H9 (cell line): Measurements from ENCODE around the gene ZNF146. TPM values are rescaled to one million over a fixed set of nuclear protein-coding genes. Genes with fewer than 3 reads are reported as not detected.

Experiments used
- DNase-seq: peaks from one replicate; pipeline ENCODE4 v3.0.0-alpha.2; 2017
- H2AFZ ChIP-seq: one replicate; pipeline ENCODE4 v1.6.1; 2013; ENCODE audit warnings: mild to moderate bottlenecking, low read length, control low read depth, moderate library complexity
- H2AK5ac ChIP-seq: 2 replicates; pipeline ENCODE4 v1.6.1; 2013; ENCODE audit warnings: low read length, control low read depth, mixed read lengths; ENCODE audit not compliant: insufficient read length
- H2BK120ac ChIP-seq: one replicate; pipeline ENCODE4 v1.6.1; 2013; ENCODE audit warnings: low read depth, mild to moderate bottlenecking, low read length, control low read depth, inconsistent platforms; ENCODE audit not compliant: poor library complexity, severe bottlenecking
- H2BK12ac ChIP-seq: 2 replicates; pipeline ENCODE4 v1.6.1; 2013; ENCODE audit warnings: low read length, control low read depth, mixed read lengths, low read depth; ENCODE audit not compliant: insufficient read length
- H2BK15ac ChIP-seq: 2 replicates; pipeline ENCODE4 v1.6.1; 2013; ENCODE audit warnings: low read depth, low read length, control low read depth
- H2BK20ac ChIP-seq: one replicate; pipeline ENCODE4 v1.6.1; 2013; ENCODE audit warnings: low read depth, mild to moderate bottlenecking, low read length, control low read depth, inconsistent platforms; ENCODE audit not compliant: poor library complexity, severe bottlenecking
- H2BK5ac ChIP-seq: 2 replicates; pipeline ENCODE4 v1.6.1; 2013; ENCODE audit warnings: low read length, control low read depth, mixed read lengths; ENCODE audit not compliant: insufficient read length
- H3K14ac ChIP-seq: 2 replicates; pipeline ENCODE4 v1.6.1; 2013; ENCODE audit warnings: low read length, control low read depth; ENCODE audit not compliant: insufficient read depth
- H3K18ac ChIP-seq: 2 replicates; pipeline ENCODE4 v1.6.1; 2013; ENCODE audit warnings: low read depth, mild to moderate bottlenecking, mixed read lengths, low read length, control low read depth; ENCODE audit not compliant: insufficient read length
- H3K23ac ChIP-seq: 2 replicates; pipeline ENCODE4 v1.6.1; 2013; ENCODE audit warnings: low read length, control low read depth, mixed read lengths, low read depth; ENCODE audit not compliant: insufficient read length
- H3K23me2 ChIP-seq: 2 replicates; pipeline ENCODE4 v1.6.1; 2013; ENCODE audit warnings: low read depth, mild to moderate bottlenecking, mixed read lengths, low read length, control low read depth; ENCODE audit not compliant: insufficient read length, poor library complexity, severe bottlenecking
- H3K27ac ChIP-seq: 2 replicates; pipeline ENCODE4 v1.5.1; 2013; ENCODE audit warnings: low read length, control low read depth, mixed read lengths, low read depth; ENCODE audit not compliant: insufficient read length
- H3K27me3 ChIP-seq: 2 replicates; pipeline ENCODE4 v1.6.1; 2013; ENCODE audit warnings: low read length, control low read depth, inconsistent platforms; ENCODE audit not compliant: insufficient read depth
- H3K4ac ChIP-seq: 2 replicates; pipeline ENCODE4 v1.6.1; 2013; ENCODE audit warnings: low read depth, mild to moderate bottlenecking, control low read depth, inconsistent platforms, low read length, moderate library complexity
- H3K4me1 ChIP-seq: 2 replicates; pipeline ENCODE4 v1.6.1; 2013; ENCODE audit warnings: low read length, control low read depth, inconsistent platforms; ENCODE audit not compliant: insufficient read depth
- H3K4me2 ChIP-seq: 2 replicates; pipeline ENCODE4 v1.6.1; 2013; ENCODE audit warnings: low read length, control low read depth, mixed read lengths; ENCODE audit not compliant: insufficient read length, insufficient read depth
- H3K56ac ChIP-seq: 2 replicates; pipeline ENCODE4 v1.6.1; 2013; ENCODE audit warnings: low read depth, mild to moderate bottlenecking, mixed read lengths, low read length, control low read depth; ENCODE audit not compliant: insufficient read length
- H3K79me1 ChIP-seq: 2 replicates; pipeline ENCODE4 v1.6.1; 2013; ENCODE audit warnings: low read depth, mild to moderate bottlenecking, moderate library complexity, low read length, control low read depth, inconsistent platforms; ENCODE audit not compliant: insufficient read depth, poor library complexity, severe bottlenecking
- H3K79me2 ChIP-seq: 2 replicates; pipeline ENCODE4 v1.6.1; 2013; ENCODE audit warnings: low read length, control low read depth, inconsistent platforms; ENCODE audit not compliant: insufficient read depth
- H3K9ac ChIP-seq: 2 replicates; pipeline ENCODE4 v1.6.1; 2013; ENCODE audit warnings: low read length, control low read depth, mixed read lengths; ENCODE audit not compliant: insufficient read length; ENCODE audit errors: extremely low read depth
- H3K9me3 ChIP-seq: one replicate; pipeline ENCODE4 v1.6.1; 2013; ENCODE audit warnings: low read depth, low read length, inconsistent platforms; ENCODE audit not compliant: control insufficient read depth
- H3T11ph ChIP-seq: one replicate; pipeline ENCODE4 v1.6.1; 2013; ENCODE audit warnings: mild to moderate bottlenecking, low read length, control low read depth, inconsistent platforms
- H4K20me1 ChIP-seq: one replicate; pipeline ENCODE4 v1.6.1; 2013; ENCODE audit not compliant: control insufficient read depth, insufficient read length, insufficient read depth
- H4K5ac ChIP-seq: 2 replicates; pipeline ENCODE4 v1.6.1; 2013; ENCODE audit warnings: low read depth, mild to moderate bottlenecking, mixed read lengths, low read length, control low read depth; ENCODE audit not compliant: insufficient read length
- H4K8ac ChIP-seq: replicated peaks from 2 replicates; pipeline ENCODE4 v1.6.1; 2013; ENCODE audit warnings: low read length, control low read depth, mixed read lengths, low read depth; ENCODE audit not compliant: insufficient read length
- H4K91ac ChIP-seq: 2 replicates; pipeline ENCODE4 v1.6.1; 2013; ENCODE audit warnings: low read depth, mild to moderate bottlenecking, moderate library complexity, mixed read lengths, low read length, control low read depth; ENCODE audit not compliant: insufficient read length
- H3K27ac Mint-ChIP-seq, 3 experiments: 2 replicates in 2 of 3; 3 replicates in 1 of 3; pipeline ENCODE4 v1.8.0; 2020 to 2021; ENCODE audit warnings: mixed read lengths in 3 of 3, mild to moderate bottlenecking in 1 of 3, moderate library complexity in 1 of 3
- H3K27me3 Mint-ChIP-seq: 2 replicates; pipeline ENCODE4 v1.8.0; 2021; ENCODE audit warnings: low read depth, mild to moderate bottlenecking, moderate library complexity, mixed read lengths
- H3K36me3 Mint-ChIP-seq, 3 experiments: 2 replicates in 2 of 3; 3 replicates in 1 of 3; pipeline ENCODE4 v1.8.0; 2020 to 2021; ENCODE audit warnings: low read depth in 3 of 3, mixed read lengths in 3 of 3; ENCODE audit not compliant: insufficient read depth in 1 of 3
- H3K4me1 Mint-ChIP-seq, 2 experiments: 2 replicates each; pipeline ENCODE4 v1.8.0; 2020; ENCODE audit warnings: mixed read lengths in 2 of 2
- H3K4me3 Mint-ChIP-seq, 2 experiments: 2 replicates in 1 of 2; 3 replicates in 1 of 2; pipeline ENCODE4 v1.8.0; 2020 to 2021; ENCODE audit warnings: mild to moderate bottlenecking in 2 of 2, mixed read lengths in 2 of 2, moderate library complexity in 1 of 2
- H3K9me3 Mint-ChIP-seq, 2 experiments: 2 replicates in 1 of 2; 3 replicates in 1 of 2; pipeline ENCODE4 v1.8.0; 2020; ENCODE audit warnings: mild to moderate bottlenecking in 2 of 2, mixed read lengths in 2 of 2, moderate library complexity in 1 of 2
- CTCF ChIP-seq: fragments of 200-600 bp; sonication (generic); conservative IDR thresholded peaks from 3 replicates; pipeline ENCODE4 v1.8.0; 2021; ENCODE audit warnings: antibody characterized with exemption, mild to moderate bottlenecking
- WGBS: extraction: QIAGEN DNeasy Blood & Tissue Kit; methylation state at CpG from one replicate; pipeline ENCODE4 v1.1.7; 2013; ENCODE audit warnings: missing lambda C conversion rate, low lambda C conversion rate, mixed read lengths; ENCODE audit not compliant: insufficient read length; ENCODE audit errors: extremely low coverage; 5-methylcytosine and 5-hydroxymethylcytosine counted together
- total RNA-seq: library from RNA; stranded (reverse); gene quantifications from 2 replicates; pipeline ENCODE4 v1.2.1, GENCODE V29; 2021

Gene ZNF146
- total RNA-seq, 1 experiment from 2014 or later, result 166 TPM

- Histone ChIP-seq H2BK20ac (no peak overlapping the region), H3K9ac (no peak overlapping the region), H3K18ac (no peak overlapping the region), H3K9me3 (no peaks in the 10 kb centered on the region), H4K5ac (no peak overlapping the region), H3K56ac (no peak overlapping the region), H3K14ac (no peak overlapping the region), H3T11ph (no peak overlapping the region), H4K91ac (no peak overlapping the region), H2BK120ac (no peak overlapping the region), H4K8ac (no peak overlapping the region), H3K27ac (no peak overlapping the region), H3K79me1 (no peaks in the 10 kb centered on the region), H2AFZ (no peak overlapping the region), H2BK5ac (no peak overlapping the region), H3K4ac (no peak overlapping the region), H2BK12ac (no peak overlapping the region), H3K4me2 (no peak overlapping the region), H4K20me1 (no peaks in the 10 kb centered on the region), H3K79me2 (no peaks in the 10 kb centered on the region), H2BK15ac (no peak overlapping the region), H2AK5ac (no peak overlapping the region), H3K23me2 (no peaks in the 10 kb centered on the region), H3K4me1 (no peaks in the 10 kb centered on the region), H3K27me3 (no peaks in the 10 kb centered on the region), H3K23ac (no peak overlapping the region)
- DNase-seq, result no peak
- no peak for TF ChIP-seq CTCF
- Mint-ChIP-seq H3K36me3 (no peaks in the 10 kb centered on the region), H3K9me3 (no peaks in the 10 kb centered on the region), H3K27me3 (no peaks in the 10 kb centered on the region; the same call in none of the 2 replicates), H3K4me1 (peaks cover 0 to 2% of the 10 kb centered on the region in 2 experiments; a peak in 2 of 4 replicates), H3K27ac (no peak overlapping the region), H3K4me3 (no peak overlapping the region)
- no CpG with 5 or more reads among the region's 4 CpGs for WGBS
Observed at GRCh38 chr19:36203293-36203692, 11.6 kb upstream of the ZNF146 start.
